Thoracic aorta (tissue), 2 donors: ENCODE data around the gene ZNF740. TPM values are rescaled to one million over a fixed set of nuclear protein-coding genes. Genes with fewer than 3 reads are reported as not detected.
"Not testable (repeated sequence)": the region's sequence is repeated elsewhere in the genome, so short reads cannot be mapped to it uniquely, and the experiment has no call there.

Experiments used
- ATAC-seq: fragments of 150-250 bp; one replicate; pipeline ENCODE4 v1.8.0; 2017; ENCODE audit warnings: low read depth; ENCODE audit not compliant: insufficient number of reproducible peaks, low FRiP score
- DNase-seq: peaks from one replicate; pipeline ENCODE4 v3.0.0-alpha.2; 2020; ENCODE audit warnings: low spot score
- H3K27ac ChIP-seq, 2 donors: fragments of 200-600 bp; sonication (generic); 1 replicate in 1 of 2; 2 replicates in 1 of 2; pipeline ENCODE4 v1.5.1; 2016; ENCODE audit warnings: mild to moderate bottlenecking in 2 of 2, moderate library complexity in 2 of 2
- H3K27me3 ChIP-seq: fragments of 200-600 bp; sonication (generic); replicated peaks from 2 replicates; pipeline ENCODE4 v1.6.0; 2016; ENCODE audit warnings: mild to moderate bottlenecking; ENCODE audit not compliant: insufficient read depth
- H3K36me3 ChIP-seq: fragments of 200-600 bp; sonication (generic); one replicate; pipeline ENCODE4 v1.5.1; 2016
- H3K4me1 ChIP-seq, 2 donors: fragments of 200-600 bp; sonication (generic); 1 replicate in 1 of 2; 2 replicates in 1 of 2; pipeline versions ENCODE4 v1.5.1 to v1.6.0; 2016; ENCODE audit warnings: low read depth in 2 of 2, mild to moderate bottlenecking in 1 of 2; ENCODE audit not compliant: control insufficient read depth in 1 of 2
- H3K4me3 ChIP-seq: fragments of 200-600 bp; sonication (generic); 2 replicates; pipeline ENCODE4 v1.5.1; 2016; ENCODE audit warnings: mild to moderate bottlenecking
- H3K9me3 ChIP-seq: fragments of 200-600 bp; sonication (generic); 2 replicates; pipeline ENCODE4 v1.5.1; 2016
- total RNA-seq, 2 donors: library from RNA; depleted of rRNA; stranded (reverse); fragments of >200 nt; gene quantifications; one replicate each; pipeline versions ENCODE4 v1.1.0 to v1.2.3, GENCODE V29; 2016
- TF ChIP-seq, protein P1 (sequence below): fragments of 200-600 bp; sonication (generic); IDR thresholded peaks from one replicate; pipeline ENCODE4 v1.5.1; 2019; ENCODE audit warnings: antibody characterized with exemption

ZNF740 gene
- total RNA-seq, 2 donors from 2014 or later, result 22.2 to 28.4 TPM

DNA sequence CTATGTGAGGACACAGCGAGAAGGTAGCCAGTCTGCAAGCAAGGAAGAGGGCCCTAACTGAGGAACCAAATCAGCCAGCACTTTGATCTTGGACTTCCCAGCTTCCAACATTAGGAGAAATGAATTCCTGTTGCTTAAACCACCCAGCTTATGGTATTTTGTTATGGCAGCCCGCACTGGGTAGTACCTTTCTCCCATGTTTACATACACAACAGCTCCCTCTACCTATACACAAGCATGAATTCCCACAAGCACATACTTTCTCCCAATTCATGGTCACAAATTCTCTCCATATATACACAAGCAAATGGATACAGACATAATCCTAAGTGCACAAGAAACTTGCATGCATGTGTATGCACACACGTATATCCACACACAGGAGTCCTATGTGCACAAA lies 19.2 kb downstream of the ZNF740 start:
- Histone ChIP-seq H3K27me3 (no peaks in the 10 kb centered on the region), H3K27ac (no peak overlapping the region), H3K4me3 (no peak overlapping the region), H3K36me3 (no peaks in the 10 kb centered on the region), H3K9me3 (no peaks in the 10 kb centered on the region), H3K4me1 (peaks cover 9 to 23% of the 10 kb centered on the region in 2 donors)
- ATAC-seq (no peak), DNase-seq (no peak)
- TF ChIP-seq, protein P1, sequence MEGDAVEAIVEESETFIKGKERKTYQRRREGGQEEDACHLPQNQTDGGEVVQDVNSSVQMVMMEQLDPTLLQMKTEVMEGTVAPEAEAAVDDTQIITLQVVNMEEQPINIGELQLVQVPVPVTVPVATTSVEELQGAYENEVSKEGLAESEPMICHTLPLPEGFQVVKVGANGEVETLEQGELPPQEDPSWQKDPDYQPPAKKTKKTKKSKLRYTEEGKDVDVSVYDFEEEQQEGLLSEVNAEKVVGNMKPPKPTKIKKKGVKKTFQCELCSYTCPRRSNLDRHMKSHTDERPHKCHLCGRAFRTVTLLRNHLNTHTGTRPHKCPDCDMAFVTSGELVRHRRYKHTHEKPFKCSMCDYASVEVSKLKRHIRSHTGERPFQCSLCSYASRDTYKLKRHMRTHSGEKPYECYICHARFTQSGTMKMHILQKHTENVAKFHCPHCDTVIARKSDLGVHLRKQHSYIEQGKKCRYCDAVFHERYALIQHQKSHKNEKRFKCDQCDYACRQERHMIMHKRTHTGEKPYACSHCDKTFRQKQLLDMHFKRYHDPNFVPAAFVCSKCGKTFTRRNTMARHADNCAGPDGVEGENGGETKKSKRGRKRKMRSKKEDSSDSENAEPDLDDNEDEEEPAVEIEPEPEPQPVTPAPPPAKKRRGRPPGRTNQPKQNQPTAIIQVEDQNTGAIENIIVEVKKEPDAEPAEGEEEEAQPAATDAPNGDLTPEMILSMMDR, result no peak

DNA sequence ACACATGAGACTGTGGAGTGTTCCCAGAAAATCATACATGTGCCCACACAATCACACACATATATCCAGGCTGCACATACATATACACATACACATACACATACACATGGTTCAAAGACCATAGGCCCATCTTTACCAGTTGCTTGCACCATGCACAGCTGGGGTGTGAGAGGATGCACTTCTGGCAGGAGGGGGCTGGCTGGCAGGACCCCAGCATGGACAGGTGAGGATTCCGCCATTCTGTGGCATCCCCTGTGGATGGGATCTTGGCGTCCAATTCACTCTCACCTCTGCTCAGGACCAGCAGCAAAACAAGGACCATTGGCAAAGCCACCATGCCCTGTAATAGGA lies 19.6 kb downstream of the ZNF740 start:
- no peak for ATAC-seq
- TF ChIP-seq, protein P1, result no peak
- H3K27me3 ChIP-seq, result no peaks in the 10 kb centered on the region
- H3K9me3 ChIP-seq, result no peaks in the 10 kb centered on the region
- no peak overlapping the region for H3K4me3 ChIP-seq
- H3K4me1 ChIP-seq, result peaks cover 9 to 23% of the 10 kb centered on the region in 2 donors
- no peak overlapping the region for H3K27ac ChIP-seq
- H3K36me3 ChIP-seq, result no peaks in the 10 kb centered on the region
- DNase-seq, result no peak

DNA sequence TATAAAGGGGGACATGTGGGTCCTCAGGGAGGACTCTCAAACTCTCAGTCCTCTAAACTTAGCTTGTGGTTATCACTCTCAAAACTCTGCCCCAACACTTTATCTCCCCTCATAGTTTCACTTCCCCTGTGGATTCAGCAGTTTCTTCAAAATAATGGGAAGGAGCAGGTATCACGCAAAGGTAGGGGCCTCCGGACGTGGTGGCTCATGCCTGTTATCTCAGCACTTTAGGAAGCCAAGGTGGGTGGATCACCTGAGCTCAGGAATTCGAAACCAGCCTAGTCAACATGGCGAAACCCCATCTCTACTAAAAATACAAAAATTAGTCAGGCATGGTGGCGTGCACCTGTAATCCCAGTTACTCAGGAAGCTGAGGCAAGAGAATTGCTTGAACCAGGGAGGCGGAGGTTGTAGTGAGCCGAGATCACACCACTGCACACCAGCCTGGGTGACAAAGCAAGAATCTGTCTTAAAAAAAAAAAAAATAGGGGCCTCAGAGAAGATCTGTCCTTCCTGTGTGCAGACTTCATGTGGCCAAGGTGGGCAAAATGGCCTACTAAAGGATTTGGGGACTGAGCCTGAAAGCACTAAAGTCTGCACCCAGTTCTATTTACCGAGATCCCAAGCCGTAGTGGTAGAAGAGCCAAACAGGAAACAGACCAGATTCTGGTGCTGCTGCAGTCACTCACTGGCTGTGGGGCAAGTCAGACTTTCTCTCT lies 20.1 kb downstream of the ZNF740 start:
- DNase-seq (no peak), ATAC-seq (no peak)
- H3K9me3 ChIP-seq, result no peaks in the 10 kb centered on the region
- H3K27ac ChIP-seq, result peak overlapping the region in 1 of 2 donors; percentile 63
- TF ChIP-seq, protein P1, result no peak
- no peaks in the 10 kb centered on the region for H3K36me3 ChIP-seq
- H3K4me3 ChIP-seq, result no peak overlapping the region
- H3K27me3 ChIP-seq, result no peaks in the 10 kb centered on the region
- H3K4me1 ChIP-seq, result peaks cover 9 to 23% of the 10 kb centered on the region in 2 donors

DNA sequence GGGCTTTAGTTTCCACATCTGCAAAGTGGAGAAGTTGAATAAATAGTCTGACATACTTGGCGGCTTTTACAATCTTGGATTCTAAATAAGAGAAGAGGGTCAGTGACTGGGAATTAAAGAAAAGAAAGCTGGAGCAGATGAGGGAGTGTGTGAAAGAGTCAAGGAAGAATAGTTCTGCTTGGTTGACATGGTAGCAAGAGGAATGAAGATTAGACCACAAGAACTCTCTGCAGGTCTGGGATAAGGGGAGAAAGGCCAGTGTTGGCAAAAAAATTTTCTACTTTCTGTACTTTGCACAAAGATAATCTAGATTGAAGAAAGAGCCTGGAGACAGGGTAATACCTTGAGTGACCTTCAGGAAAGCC lies 20.6 kb downstream of the ZNF740 start:
- Histone ChIP-seq H3K27me3 (no peaks in the 10 kb centered on the region), H3K4me1 (peaks cover 9 to 23% of the 10 kb centered on the region in 2 donors), H3K36me3 (no peaks in the 10 kb centered on the region), H3K9me3 (no peaks in the 10 kb centered on the region), H3K27ac (peak overlapping the region in 1 of 2 donors; percentile 63), H3K4me3 (no peak overlapping the region)
- ATAC-seq (no peak), DNase-seq (no peak)
- TF ChIP-seq, protein P1, result no peak

DNA sequence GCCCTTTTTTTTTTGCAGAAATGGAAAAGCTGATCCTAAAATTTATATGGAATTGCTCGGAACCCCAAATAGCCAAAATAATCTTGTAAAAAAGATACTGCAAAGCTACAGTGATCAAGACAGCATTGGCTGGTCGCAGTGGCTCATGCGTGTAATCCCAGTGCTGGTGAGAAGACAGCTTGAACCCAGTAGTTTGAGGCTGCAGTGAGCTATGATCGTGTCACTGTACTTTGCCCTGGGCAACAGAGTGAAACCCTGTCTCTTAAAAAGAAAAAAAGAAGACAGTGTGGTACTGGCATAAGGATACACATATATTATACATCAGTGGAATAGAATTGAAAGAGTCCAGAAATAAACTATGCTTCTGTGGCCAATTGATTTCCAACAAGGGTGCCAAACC lies 21.1 kb downstream of the ZNF740 start:
- DNase-seq (no peak), ATAC-seq (no peak)
- Histone ChIP-seq H3K4me1 (peaks cover 9 to 23% of the 10 kb centered on the region in 2 donors), H3K27me3 (no peaks in the 10 kb centered on the region), H3K9me3 (no peaks in the 10 kb centered on the region), H3K27ac (no peak overlapping the region), H3K4me3 (no peak overlapping the region), H3K36me3 (no peaks in the 10 kb centered on the region)
- TF ChIP-seq, protein P1, result no peak

DNA sequence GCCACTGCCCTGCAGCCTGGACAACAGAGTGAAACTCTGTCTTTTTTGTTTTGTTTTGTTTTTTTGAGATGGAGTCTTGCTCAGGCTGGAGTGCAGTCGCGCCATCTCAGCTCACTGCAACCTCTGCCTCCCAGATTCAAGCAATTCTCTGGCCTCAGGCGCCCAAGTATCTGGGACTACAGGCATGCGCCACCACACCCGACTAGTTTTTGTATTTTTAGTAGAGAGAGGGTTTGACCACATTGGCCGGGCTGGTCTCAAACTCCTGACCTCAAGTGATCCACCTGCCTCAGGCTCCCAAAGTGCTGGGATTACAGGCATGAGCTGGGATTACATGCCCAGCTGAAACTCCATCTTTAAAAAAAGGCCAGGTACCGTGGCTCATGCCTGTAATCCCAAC lies 21.8 kb downstream of the ZNF740 start:
- H3K27ac ChIP-seq, ATAC-seq, DNase-seq, H3K36me3 ChIP-seq, H3K9me3 ChIP-seq, H3K4me3 ChIP-seq, H3K27me3 ChIP-seq: not testable (repeated sequence)
- H3K4me1 ChIP-seq, result peaks cover 7 to 19% of the 10 kb centered on the region in 2 donors
